ENCODE measurements around the gene TMEM187. TPM values are rescaled to one million over a fixed set of nuclear protein-coding genes. Genes with fewer than 3 reads are reported as not detected.
A peak's percentile ranks its signal among the peaks of the same experiment; 100 is the strongest.

The TMEM187 gene
- total RNA-seq, 1 donor from 2014 or later = 18.3 TPM

DNA sequence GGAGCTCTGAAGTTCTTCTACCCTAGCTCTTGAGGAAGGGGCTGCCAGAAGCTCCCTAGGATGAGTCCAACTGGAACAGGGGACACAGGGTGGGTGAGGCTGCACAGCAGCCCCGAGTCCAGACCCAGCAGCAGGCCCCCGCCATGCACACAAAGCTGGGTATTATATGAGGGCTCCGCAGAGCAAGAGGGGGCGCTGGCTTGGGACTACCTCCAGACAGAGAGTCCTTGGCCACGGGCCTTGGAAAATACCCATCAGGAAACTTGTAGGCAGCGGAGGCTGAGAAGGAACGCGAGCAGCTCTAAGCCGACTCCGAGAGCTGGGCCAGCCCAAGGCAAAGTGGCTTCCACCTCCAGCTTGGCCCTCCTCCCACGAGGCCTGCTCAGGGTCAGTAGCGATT lies 9.0 kb upstream of the TMEM187 start:
- Mint-ChIP-seq H3K9me3 (ENCODE audit: low read depth) (no peaks in the 10 kb centered on the region), H3K27me3 (ENCODE audit: low read depth) (no peaks in the 10 kb centered on the region), H3K4me3 (ENCODE audit: unreplicated experiment) (no peak overlapping the region), H3K36me3 (ENCODE audit: low read depth) (peaks cover 16% of the 10 kb centered on the region), H3K27ac (ENCODE audit: unreplicated experiment) (no peak overlapping the region), H3K4me1 (ENCODE audit: low read depth) (peaks cover 27% of the 10 kb centered on the region)
- no peak for DNase-seq (ENCODE audit: low spot score)
- TF ChIP-seq CTCF (IDR thresholded peaks at IDR 0.05) = no peak

- no peak for TF ChIP-seq CTCF (IDR thresholded peaks at IDR 0.05)
- Mint-ChIP-seq H3K9me3 (ENCODE audit: low read depth) (no peaks in the 10 kb centered on the region), H3K27ac (ENCODE audit: unreplicated experiment) (no peak overlapping the region)
Observed at GRCh38 chrX:153964105-153964504, 8.4 kb upstream of the TMEM187 start.

DNA sequence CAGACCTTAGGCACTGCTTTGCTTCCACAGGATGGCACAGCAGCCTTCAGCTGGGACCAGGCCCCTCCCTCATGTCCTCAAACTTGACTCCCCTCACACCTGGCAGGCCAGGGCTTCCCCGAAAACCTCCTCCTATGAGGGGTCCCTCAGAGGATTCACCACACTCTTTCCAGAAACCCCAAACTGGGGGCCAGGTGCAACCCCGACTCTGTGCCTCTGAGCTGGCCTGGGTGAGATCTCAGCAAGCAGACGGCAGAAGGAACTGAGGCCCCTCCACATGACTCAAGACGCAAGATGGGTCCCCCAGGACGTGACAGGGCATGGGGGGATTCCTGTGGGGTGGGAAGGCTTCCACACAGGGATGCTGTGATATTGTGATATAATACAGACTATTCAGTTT lies 7.1 kb upstream of the TMEM187 start:
- TF ChIP-seq CTCF (IDR thresholded peaks at IDR 0.05) = no peak
- H3K27me3 Mint-ChIP-seq (ENCODE audit: low read depth) = no peaks in the 10 kb centered on the region
- no peaks in the 10 kb centered on the region for H3K9me3 Mint-ChIP-seq (ENCODE audit: low read depth)
- H3K4me3 Mint-ChIP-seq (ENCODE audit: unreplicated experiment) = no peak overlapping the region
- H3K4me1 Mint-ChIP-seq (ENCODE audit: low read depth) = peaks cover 39% of the 10 kb centered on the region
- DNase-seq (ENCODE audit: low spot score) = no peak
- H3K36me3 Mint-ChIP-seq (ENCODE audit: low read depth) = peaks cover 11% of the 10 kb centered on the region
- no peak overlapping the region for H3K27ac Mint-ChIP-seq (ENCODE audit: unreplicated experiment)

More at GRCh38 chrX:153964105-153964504, 8.4 kb upstream of the TMEM187 start:
- H3K27me3 Mint-ChIP-seq (ENCODE audit: low read depth) = no peaks in the 10 kb centered on the region
- no peak overlapping the region for H3K4me3 Mint-ChIP-seq (ENCODE audit: unreplicated experiment)
- H3K36me3 Mint-ChIP-seq (ENCODE audit: low read depth) = peaks cover 16% of the 10 kb centered on the region
- peaks cover 33% of the 10 kb centered on the region for H3K4me1 Mint-ChIP-seq (ENCODE audit: low read depth)
- DNase-seq (ENCODE audit: low spot score) = no peak

- Mint-ChIP-seq H3K36me3 (ENCODE audit: low read depth) (peaks cover 4% of the 10 kb centered on the region), H3K4me1 (ENCODE audit: low read depth) (peaks cover 39% of the 10 kb centered on the region), H3K27me3 (ENCODE audit: low read depth) (no peaks in the 10 kb centered on the region), H3K27ac (ENCODE audit: unreplicated experiment) (peak overlapping the region; percentile 41), H3K9me3 (ENCODE audit: low read depth) (no peaks in the 10 kb centered on the region), H3K4me3 (ENCODE audit: unreplicated experiment) (no peak overlapping the region)
- TF ChIP-seq CTCF (IDR thresholded peaks at IDR 0.05) = no peak
- DNase-seq (ENCODE audit: low spot score) = no peak
Observed at GRCh38 chrX:153966283-153966688, 6.3 kb upstream of the TMEM187 start.

DNA sequence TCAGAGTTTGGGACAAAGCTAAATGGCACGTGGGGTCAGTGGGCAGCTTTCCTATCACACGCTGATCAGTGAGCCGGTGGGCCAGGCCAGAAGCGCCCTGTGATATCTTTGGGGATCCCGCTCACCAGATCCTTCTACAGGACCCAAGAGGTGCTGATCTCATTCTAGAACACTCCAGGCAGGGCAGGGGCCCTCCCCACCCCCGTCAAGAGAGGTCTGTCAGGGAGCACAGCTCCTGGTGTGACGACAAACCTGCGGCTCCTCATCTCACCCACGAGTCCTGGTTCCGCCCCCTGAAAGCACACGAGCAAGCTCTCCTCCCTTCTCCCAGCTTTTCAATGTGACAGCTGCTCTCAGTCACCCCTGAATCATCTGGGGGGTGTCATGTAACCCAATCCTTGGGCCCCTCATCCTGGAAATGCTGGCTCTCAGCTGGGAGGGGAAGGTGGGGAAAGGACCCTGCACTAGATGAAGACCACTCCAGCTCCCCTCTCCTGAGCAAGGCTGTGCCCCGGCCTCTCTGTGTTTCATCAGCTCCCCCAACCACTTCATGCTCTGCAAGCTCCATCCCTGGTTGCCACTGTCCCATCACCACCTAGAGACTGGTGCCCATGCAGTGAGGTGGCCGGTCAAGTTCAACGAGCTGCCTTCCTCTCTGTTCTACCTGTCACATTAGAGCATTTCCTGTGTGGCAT lies 5.6 kb upstream of the TMEM187 start:
- peaks cover 3% of the 10 kb centered on the region for H3K36me3 Mint-ChIP-seq (ENCODE audit: low read depth)
- no peak for DNase-seq (ENCODE audit: low spot score)
- H3K4me3 Mint-ChIP-seq (ENCODE audit: unreplicated experiment) = no peak overlapping the region
- H3K27ac Mint-ChIP-seq (ENCODE audit: unreplicated experiment) = peak overlapping the region; percentile 100
- H3K27me3 Mint-ChIP-seq (ENCODE audit: low read depth) = no peaks in the 10 kb centered on the region
- H3K4me1 Mint-ChIP-seq (ENCODE audit: low read depth) = peaks cover 39% of the 10 kb centered on the region
- no peaks in the 10 kb centered on the region for H3K9me3 Mint-ChIP-seq (ENCODE audit: low read depth)
- no peak for TF ChIP-seq CTCF (IDR thresholded peaks at IDR 0.05)

Measured in chondrocyte (in vitro differentiated cells).